D721Med (cell line): ENCODE data around the gene TMEM41A.
"Not testable (repeated sequence)": the region's sequence is repeated elsewhere in the genome, so short reads cannot be mapped to it uniquely, and the experiment has no call there.

ENCODE experiments used
- DNase-seq: peaks from one replicate; pipeline ENCODE4 v3.0.0; 2011; ENCODE audit warnings: low spot score; ENCODE audit not compliant: insufficient read length
- FAIRE-seq: peaks from 2 replicates; lab custom pipeline; 2011; peaks lifted over from hg19 to GRCh38; lab: Jason Lieb, UNC
- TF ChIP-seq, protein P1 (sequence below): IDR thresholded peaks from 2 replicates; pipeline ENCODE4 v1.5.1; 2012; ENCODE audit warnings: mild to moderate bottlenecking, control low read depth; ENCODE audit not compliant: insufficient read depth; ENCODE audit errors: missing control alignments

The TMEM41A gene

GRCh38 chr3:185489462-185489861 lies 9.4 kb downstream of the TMEM41A start:
- no peak for DNase-seq
- no peak for FAIRE-seq
- TF ChIP-seq, protein P1, sequence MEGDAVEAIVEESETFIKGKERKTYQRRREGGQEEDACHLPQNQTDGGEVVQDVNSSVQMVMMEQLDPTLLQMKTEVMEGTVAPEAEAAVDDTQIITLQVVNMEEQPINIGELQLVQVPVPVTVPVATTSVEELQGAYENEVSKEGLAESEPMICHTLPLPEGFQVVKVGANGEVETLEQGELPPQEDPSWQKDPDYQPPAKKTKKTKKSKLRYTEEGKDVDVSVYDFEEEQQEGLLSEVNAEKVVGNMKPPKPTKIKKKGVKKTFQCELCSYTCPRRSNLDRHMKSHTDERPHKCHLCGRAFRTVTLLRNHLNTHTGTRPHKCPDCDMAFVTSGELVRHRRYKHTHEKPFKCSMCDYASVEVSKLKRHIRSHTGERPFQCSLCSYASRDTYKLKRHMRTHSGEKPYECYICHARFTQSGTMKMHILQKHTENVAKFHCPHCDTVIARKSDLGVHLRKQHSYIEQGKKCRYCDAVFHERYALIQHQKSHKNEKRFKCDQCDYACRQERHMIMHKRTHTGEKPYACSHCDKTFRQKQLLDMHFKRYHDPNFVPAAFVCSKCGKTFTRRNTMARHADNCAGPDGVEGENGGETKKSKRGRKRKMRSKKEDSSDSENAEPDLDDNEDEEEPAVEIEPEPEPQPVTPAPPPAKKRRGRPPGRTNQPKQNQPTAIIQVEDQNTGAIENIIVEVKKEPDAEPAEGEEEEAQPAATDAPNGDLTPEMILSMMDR, result no peak

- TF ChIP-seq, protein P1, result no peak
- FAIRE-seq, result no peak
- DNase-seq, result no peak
Observed at GRCh38 chr3:185488465-185488864, 10.4 kb downstream of the TMEM41A start.

GRCh38 chr3:185486394-185486793 lies 12.4 kb downstream of the TMEM41A start:
- TF ChIP-seq, protein P1, result no peak
- DNase-seq, result no peak
- FAIRE-seq, result no peak

- DNase-seq (no peak), FAIRE-seq (no peak)
- TF ChIP-seq, protein P1, result no peak
Observed at GRCh38 chr3:185484296-185484695, 14.5 kb downstream of the TMEM41A start.

GRCh38 chr3:185479373-185479945 lies 19.4 kb downstream of the TMEM41A start:
- DNase-seq (no peak), FAIRE-seq (no peak)
- TF ChIP-seq, protein P1, result no peak

DNA sequence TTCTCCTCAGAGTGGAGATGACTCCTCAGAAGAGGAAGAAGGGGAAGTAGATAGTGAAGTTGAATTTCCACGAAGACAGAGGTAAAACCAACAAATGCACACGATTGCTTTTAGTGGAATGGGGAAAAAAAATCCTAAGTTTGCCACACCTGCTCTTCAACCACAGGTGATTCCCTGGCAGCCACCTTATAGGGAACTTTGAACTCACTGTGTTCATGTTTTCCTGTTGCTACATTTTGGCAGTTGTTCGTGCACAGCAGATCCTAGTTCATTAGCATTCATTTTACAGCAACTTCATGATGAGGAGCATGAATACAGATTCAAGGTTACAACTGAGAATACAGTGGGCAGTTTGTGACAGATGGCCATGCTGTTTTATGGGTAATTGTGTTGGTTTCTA lies 21.5 kb downstream of the TMEM41A start:
- FAIRE-seq (no peak), DNase-seq (no peak)
- TF ChIP-seq, protein P1, result no peak

DNA sequence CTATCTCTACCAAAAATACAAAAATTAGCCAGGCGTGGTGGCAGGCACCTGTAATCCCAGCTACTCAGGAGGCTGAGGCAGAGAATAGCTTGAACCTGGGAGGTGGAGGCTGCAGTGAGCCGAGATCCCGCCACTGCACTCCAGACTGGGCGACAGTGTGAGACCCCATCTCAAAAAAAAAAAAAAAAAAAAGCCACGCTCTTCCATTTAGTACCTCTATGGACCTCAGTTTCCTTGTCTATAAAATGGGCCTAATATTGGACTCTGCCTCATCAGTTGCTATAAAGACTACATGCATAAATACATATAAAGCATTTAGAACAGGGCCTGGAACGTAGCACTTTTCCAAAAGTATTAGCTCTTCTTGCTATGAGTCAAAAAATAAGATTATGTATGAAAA lies 23.9 kb downstream of the TMEM41A start:
- DNase-seq, FAIRE-seq: not testable (repeated sequence)
